Measurements from ENCODE around the gene PER2. TPM values are rescaled to one million over a fixed set of nuclear protein-coding genes. Genes with fewer than 3 reads are reported as not detected.

PER2 gene
- total and polyA plus RNA-seq, 9 of the 15 experiments (the other 6 are each of a cell fraction or from before 2014, with no cell fraction given), result 1.1 to 10.3 (median 2.9) TPM

GRCh38 chr2:238203973-238204683 lies 84.3 kb downstream of the PER2 start (continued):
- no peak for TF ChIP-seq ZBTB9 (CRISPR knock-in tag; IDR thresholded peaks at IDR 0.05)
- no peak for TF ChIP-seq IRF9 (tag; IDR thresholded peaks at IDR 0.05)
- no peak for TF ChIP-seq SIX5 (IDR thresholded peaks at IDR 0.05; ENCODE audit: borderline replicate concordance in 1 of 2, insufficient read depth in 1 of 2, low read depth in 1 of 2, low read length in 2 of 2)
- TF ChIP-seq KLF13 (tag; IDR thresholded peaks at IDR 0.05; ENCODE audit: borderline replicate concordance, low read depth), result peak; percentile 52; the same call in 1 of the 2 replicates
- no peak for TF ChIP-seq ZNF609 (CRISPR knock-in tag; IDR thresholded peaks at IDR 0.05; ENCODE audit: borderline replicate concordance)
- TF ChIP-seq ZNF717 (CRISPR knock-in tag; IDR thresholded peaks at IDR 0.05), result no peak
- no peak for TF ChIP-seq CREB1 (IDR thresholded peaks at IDR 0.05)
- TF ChIP-seq CREB1 (CRISPR knock-in tag; IDR thresholded peaks at IDR 0.05), result no peak
- TF ChIP-seq E2F6 (IDR thresholded peaks at IDR 0.05; ENCODE audit: borderline replicate concordance in 1 of 2, extremely low read depth in 1 of 2, insufficient read depth in 1 of 2, insufficient read length in 1 of 2, low read depth in 1 of 2, low read length in 1 of 2, poor library complexity in 1 of 2, severe bottlenecking in 1 of 2), result no peak
- no peak for TF ChIP-seq ZKSCAN8 (CRISPR knock-in tag; IDR thresholded peaks at IDR 0.05)
- no peak for TF ChIP-seq OTX1 (CRISPR knock-in tag; IDR thresholded peaks at IDR 0.05)
- TF ChIP-seq CHD1 (IDR thresholded peaks at IDR 0.05; ENCODE audit: low read length), result no peak
- TF ChIP-seq ZBTB7A (IDR thresholded peaks at IDR 0.05; ENCODE audit: borderline replicate concordance, control insufficient read depth, low read depth, low read length), result no peak
- peak; percentile 25; the same call in 1 of the 2 replicates for TF ChIP-seq ELF1 (tag; IDR thresholded peaks at IDR 0.05)
- 0 out of 2 replicates have a peak, but pooled peaks have one; percentile 18 for TF ChIP-seq ZEB2 (IDR thresholded peaks at IDR 0.05)
- TF ChIP-seq BDP1 (IDR thresholded peaks at IDR 0.05; ENCODE audit: insufficient read depth, insufficient read length), result no peak

Measured in K562 (cell line).